Ishikawa (cell line): ENCODE measurements around the gene OSM.

ENCODE experiments used
- CEBPB ChIP-seq: IDR thresholded peaks from 2 replicates; pipeline ENCODE4 v1.6.1; 2012
- CREB1 ChIP-seq: IDR thresholded peaks from 2 replicates; pipeline ENCODE4 v1.6.1; 2012; ENCODE audit warnings: low read depth
- EGR1 ChIP-seq: IDR thresholded peaks from 2 replicates; pipeline ENCODE4 v1.6.1; 2012
- EP300 ChIP-seq: IDR thresholded peaks from 2 replicates; pipeline ENCODE4 v1.6.1; 2012; ENCODE audit warnings: borderline replicate concordance
- FOXM1 ChIP-seq: IDR thresholded peaks from 2 replicates; pipeline ENCODE4 v1.6.1; 2012; ENCODE audit warnings: low read depth, borderline replicate concordance
- NFIC ChIP-seq: IDR thresholded peaks from 2 replicates; pipeline ENCODE4 v1.6.1; 2012
- RAD21 ChIP-seq: IDR thresholded peaks from 2 replicates; pipeline ENCODE4 v1.6.1; 2012; ENCODE audit warnings: low read depth
- TAF1 ChIP-seq: IDR thresholded peaks from 2 replicates; pipeline ENCODE4 v1.6.1; 2012; ENCODE audit warnings: low read depth, mild to moderate bottlenecking
- TCF12 ChIP-seq: IDR thresholded peaks from 2 replicates; pipeline ENCODE4 v1.6.1; 2012; ENCODE audit warnings: low read depth
- TEAD4 ChIP-seq: IDR thresholded peaks from 2 replicates; pipeline ENCODE4 v1.6.1; 2012
- YY1 ChIP-seq: IDR thresholded peaks from 2 replicates; pipeline ENCODE4 v1.6.1; 2012; ENCODE audit warnings: low read depth
- ZBTB7A ChIP-seq: IDR thresholded peaks from 2 replicates; pipeline ENCODE4 v1.6.1; 2012; ENCODE audit warnings: low read depth
- TF ChIP-seq, protein P1 (sequence below): IDR thresholded peaks from 2 replicates; pipeline ENCODE4 v1.6.1; 2012; ENCODE audit warnings: low read depth, mild to moderate bottlenecking
- TF ChIP-seq, protein P2 (sequence below): IDR thresholded peaks from 2 replicates; pipeline ENCODE4 v1.6.1; 2012
- TF ChIP-seq, protein P3 (sequence below): IDR thresholded peaks from 2 replicates; pipeline ENCODE4 v1.6.1; 2012

Gene OSM

DNA sequence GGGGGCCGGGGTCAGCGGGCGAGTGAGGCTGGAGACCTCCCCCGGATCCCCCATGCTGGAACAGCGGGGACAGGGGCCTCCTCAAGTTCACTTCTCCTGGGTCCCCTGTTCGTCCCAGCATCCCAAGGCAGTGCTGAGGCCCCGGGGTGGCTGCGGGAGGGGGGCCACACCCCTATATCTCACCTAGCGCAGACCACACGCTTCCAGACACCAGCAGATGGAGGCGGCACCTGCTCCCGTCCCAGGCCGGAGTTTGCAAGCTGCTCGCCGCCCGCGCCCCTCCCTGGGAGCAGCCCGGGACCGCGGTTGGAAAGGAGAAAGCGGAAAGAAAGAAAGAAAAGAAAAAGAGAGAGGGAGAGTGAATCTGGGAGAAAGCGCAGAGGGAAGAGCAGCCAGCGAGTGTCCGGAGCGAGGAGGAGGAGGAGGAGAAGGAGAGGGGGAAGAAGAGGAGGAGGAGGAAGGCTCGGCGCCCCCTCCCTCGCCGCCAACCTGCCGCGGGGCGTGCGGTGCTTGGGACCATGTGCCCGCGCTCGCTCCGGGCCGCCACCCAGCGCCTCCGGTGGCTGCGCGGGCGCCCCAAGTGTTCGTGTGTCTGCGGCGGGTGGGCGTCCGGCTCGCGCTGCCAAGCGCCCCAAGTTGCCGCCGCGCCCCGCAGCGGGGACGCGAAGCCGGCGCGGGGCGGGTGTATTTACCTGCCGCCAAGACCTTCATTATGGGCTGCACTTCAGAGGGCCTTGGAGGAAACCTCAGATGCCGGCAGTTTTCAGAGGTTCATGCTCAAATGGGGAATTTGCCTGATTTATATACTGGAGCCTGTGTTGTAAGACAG, 20.5 kb downstream of the OSM start, which contains the start of gene LIF:
Gene LIF (minus strand): TSS at position 775 of the 829 bp plus-strand sequence. CDS start 64 bp downstream, at position 711.
- TF ChIP-seq, protein P1, sequence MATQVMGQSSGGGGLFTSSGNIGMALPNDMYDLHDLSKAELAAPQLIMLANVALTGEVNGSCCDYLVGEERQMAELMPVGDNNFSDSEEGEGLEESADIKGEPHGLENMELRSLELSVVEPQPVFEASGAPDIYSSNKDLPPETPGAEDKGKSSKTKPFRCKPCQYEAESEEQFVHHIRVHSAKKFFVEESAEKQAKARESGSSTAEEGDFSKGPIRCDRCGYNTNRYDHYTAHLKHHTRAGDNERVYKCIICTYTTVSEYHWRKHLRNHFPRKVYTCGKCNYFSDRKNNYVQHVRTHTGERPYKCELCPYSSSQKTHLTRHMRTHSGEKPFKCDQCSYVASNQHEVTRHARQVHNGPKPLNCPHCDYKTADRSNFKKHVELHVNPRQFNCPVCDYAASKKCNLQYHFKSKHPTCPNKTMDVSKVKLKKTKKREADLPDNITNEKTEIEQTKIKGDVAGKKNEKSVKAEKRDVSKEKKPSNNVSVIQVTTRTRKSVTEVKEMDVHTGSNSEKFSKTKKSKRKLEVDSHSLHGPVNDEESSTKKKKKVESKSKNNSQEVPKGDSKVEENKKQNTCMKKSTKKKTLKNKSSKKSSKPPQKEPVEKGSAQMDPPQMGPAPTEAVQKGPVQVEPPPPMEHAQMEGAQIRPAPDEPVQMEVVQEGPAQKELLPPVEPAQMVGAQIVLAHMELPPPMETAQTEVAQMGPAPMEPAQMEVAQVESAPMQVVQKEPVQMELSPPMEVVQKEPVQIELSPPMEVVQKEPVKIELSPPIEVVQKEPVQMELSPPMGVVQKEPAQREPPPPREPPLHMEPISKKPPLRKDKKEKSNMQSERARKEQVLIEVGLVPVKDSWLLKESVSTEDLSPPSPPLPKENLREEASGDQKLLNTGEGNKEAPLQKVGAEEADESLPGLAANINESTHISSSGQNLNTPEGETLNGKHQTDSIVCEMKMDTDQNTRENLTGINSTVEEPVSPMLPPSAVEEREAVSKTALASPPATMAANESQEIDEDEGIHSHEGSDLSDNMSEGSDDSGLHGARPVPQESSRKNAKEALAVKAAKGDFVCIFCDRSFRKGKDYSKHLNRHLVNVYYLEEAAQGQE, result no peak
- TF ChIP-seq FOXM1 (no peak), YY1 (no peak), RAD21 (no peak), TEAD4 (no peak), TAF1 (no peak), CEBPB (no peak), NFIC (no peak), CREB1 (no peak)
- TF ChIP-seq, protein P2, sequence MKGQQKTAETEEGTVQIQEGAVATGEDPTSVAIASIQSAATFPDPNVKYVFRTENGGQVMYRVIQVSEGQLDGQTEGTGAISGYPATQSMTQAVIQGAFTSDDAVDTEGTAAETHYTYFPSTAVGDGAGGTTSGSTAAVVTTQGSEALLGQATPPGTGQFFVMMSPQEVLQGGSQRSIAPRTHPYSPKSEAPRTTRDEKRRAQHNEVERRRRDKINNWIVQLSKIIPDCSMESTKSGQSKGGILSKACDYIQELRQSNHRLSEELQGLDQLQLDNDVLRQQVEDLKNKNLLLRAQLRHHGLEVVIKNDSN, result no peak

DNA sequence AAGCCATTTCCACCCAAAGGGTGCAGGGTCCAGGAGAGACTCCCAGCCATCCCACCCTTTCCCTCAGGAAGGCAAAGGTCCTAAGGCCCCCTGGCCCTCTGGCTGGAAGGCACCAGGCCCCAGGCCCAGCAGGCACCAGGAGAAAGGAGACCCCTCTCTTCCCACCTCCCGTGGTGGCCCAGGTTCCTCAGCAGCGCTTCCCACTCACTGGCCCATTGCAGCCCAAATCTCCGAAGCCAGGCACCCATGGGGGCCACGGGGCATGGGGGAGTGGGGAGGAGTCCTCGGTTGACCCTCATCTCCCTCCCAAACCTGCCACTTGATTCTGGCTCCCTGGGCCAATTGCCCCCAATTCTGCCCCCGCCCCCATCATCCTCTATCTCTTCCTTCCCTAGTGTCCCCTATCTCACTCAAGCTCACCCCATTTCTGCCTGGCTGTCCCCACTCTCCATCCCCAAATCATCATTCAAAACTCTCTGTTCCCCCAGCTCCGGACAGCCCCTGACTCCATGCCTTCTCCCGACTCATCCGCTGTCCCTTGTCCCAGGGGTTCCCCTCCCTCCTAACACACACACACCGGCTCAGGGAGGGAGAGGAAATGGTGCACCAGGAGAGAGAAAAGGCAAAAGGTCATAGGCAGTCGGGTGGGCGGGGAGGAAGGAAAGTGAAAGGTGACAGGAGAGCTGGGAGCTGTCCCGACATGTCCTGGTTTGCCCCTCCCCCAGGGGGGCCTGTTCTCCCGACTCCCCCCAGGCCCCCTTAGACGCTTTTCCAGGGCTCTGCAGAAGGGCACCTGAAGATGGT, 21.3 kb downstream of the OSM start:
- no peak for TF ChIP-seq TAF1
- TF ChIP-seq, protein P3, sequence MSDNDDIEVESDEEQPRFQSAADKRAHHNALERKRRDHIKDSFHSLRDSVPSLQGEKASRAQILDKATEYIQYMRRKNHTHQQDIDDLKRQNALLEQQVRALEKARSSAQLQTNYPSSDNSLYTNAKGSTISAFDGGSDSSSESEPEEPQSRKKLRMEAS, result no peak
- TF ChIP-seq TEAD4, result no peak
- TF ChIP-seq RAD21, result no peak
- no peak for TF ChIP-seq FOXM1
- TF ChIP-seq TCF12, result no peak

DNA sequence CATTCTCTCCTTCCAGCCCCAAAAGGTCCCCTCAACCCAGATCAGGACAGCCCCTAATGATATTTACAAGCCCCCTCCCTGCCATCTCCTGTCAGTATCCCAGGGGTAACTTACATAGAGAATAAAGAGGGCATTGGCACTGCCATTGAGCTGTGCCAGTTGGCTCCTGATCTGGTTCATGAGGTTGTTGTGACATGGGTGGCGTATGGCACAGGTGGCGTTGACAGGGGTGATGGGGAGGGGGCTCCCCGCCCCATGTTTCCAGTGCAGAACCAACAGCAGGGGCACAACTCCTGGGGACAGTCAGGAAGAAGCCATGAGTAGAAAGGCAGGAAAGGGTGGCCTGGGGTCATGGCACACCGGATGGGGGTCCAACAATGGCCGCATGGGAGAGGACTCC, 22.0 kb downstream of the OSM start:
- no peak for TF ChIP-seq YY1
- no peak for TF ChIP-seq RAD21
- TF ChIP-seq TAF1, result no peak
- TF ChIP-seq, protein P2, result no peak
- TF ChIP-seq TCF12, result no peak
- no peak for TF ChIP-seq FOXM1
- no peak for TF ChIP-seq CEBPB
- TF ChIP-seq TEAD4, result no peak
- no peak for TF ChIP-seq EGR1
- TF ChIP-seq, protein P3, result no peak
- TF ChIP-seq CREB1, result no peak
- no peak for TF ChIP-seq ZBTB7A
- no peak for TF ChIP-seq EP300
- no peak for TF ChIP-seq NFIC

DNA sequence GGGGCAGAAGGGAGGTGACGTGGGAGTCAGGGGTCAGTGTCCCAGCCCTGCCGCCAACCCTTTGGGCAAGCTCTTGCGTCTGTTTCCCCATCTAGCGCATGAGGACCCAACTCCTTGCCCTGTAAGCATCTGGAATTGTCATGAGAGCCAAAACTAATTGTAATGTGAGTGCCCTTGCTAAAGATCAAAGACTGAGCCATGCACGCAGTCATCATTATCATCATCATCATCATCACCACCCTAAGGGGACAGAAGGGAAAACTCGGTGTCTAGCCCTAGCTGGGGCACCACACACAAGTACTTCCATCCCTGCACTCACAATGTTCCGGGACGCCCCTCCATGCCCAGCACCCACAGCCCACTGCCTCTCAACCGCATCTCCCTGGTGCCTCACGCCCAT, 22.6 kb downstream of the OSM start:
- no peak for TF ChIP-seq YY1
- no peak for TF ChIP-seq RAD21
- no peak for TF ChIP-seq TCF12
- TF ChIP-seq TEAD4, result no peak
- no peak for TF ChIP-seq EGR1
- no peak for TF ChIP-seq ZBTB7A
- TF ChIP-seq CEBPB, result no peak
- TF ChIP-seq EP300, result no peak
- TF ChIP-seq, protein P2, result no peak

DNA sequence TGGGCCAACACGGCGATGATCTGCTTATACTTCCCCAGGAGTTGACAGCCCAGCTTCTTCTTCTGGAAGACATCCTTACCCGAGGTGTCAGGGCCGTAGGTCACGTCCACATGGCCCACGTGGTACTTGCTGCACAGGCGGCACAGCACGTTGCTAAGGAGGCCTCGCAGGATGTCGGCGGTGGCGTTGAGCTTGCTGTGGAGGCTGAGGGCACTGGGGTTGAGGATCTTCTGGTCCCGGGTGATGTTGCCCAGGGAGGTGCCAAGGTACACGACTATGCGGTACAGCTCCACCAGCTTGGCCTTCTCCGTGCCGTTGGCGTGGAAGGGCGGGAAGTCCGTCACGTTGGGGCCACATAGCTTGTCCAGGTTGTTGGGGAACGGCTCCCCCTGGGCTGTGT, 23.0 kb downstream of the OSM start:
- TF ChIP-seq EGR1 (no peak), NFIC (no peak), ZBTB7A (no peak), TAF1 (no peak), RAD21 (no peak)
- TF ChIP-seq, protein P2, result no peak
- TF ChIP-seq, protein P1, result no peak
